Ishikawa (cell line): ENCODE results near the gene TMPRSS13.

Source experiments
- CEBPB ChIP-seq: IDR thresholded peaks from 2 replicates; pipeline ENCODE4 v1.6.1; 2012
- CREB1 ChIP-seq: IDR thresholded peaks from 2 replicates; pipeline ENCODE4 v1.6.1; 2012; ENCODE audit warnings: low read depth
- EGR1 ChIP-seq: IDR thresholded peaks from 2 replicates; pipeline ENCODE4 v1.6.1; 2012
- EP300 ChIP-seq: IDR thresholded peaks from 2 replicates; pipeline ENCODE4 v1.6.1; 2012; ENCODE audit warnings: borderline replicate concordance
- FOXM1 ChIP-seq: IDR thresholded peaks from 2 replicates; pipeline ENCODE4 v1.6.1; 2012; ENCODE audit warnings: low read depth, borderline replicate concordance
- NFIC ChIP-seq: IDR thresholded peaks from 2 replicates; pipeline ENCODE4 v1.6.1; 2012
- RAD21 ChIP-seq: IDR thresholded peaks from 2 replicates; pipeline ENCODE4 v1.6.1; 2012; ENCODE audit warnings: low read depth
- TAF1 ChIP-seq: IDR thresholded peaks from 2 replicates; pipeline ENCODE4 v1.6.1; 2012; ENCODE audit warnings: low read depth, mild to moderate bottlenecking
- TCF12 ChIP-seq: IDR thresholded peaks from 2 replicates; pipeline ENCODE4 v1.6.1; 2012; ENCODE audit warnings: low read depth
- TEAD4 ChIP-seq: IDR thresholded peaks from 2 replicates; pipeline ENCODE4 v1.6.1; 2012
- YY1 ChIP-seq: IDR thresholded peaks from 2 replicates; pipeline ENCODE4 v1.6.1; 2012; ENCODE audit warnings: low read depth
- ZBTB7A ChIP-seq: IDR thresholded peaks from 2 replicates; pipeline ENCODE4 v1.6.1; 2012; ENCODE audit warnings: low read depth
- TF ChIP-seq, protein P1 (sequence below): IDR thresholded peaks from 2 replicates; pipeline ENCODE4 v1.6.1; 2012
- TF ChIP-seq, protein P2 (sequence below): IDR thresholded peaks from 2 replicates; pipeline ENCODE4 v1.6.1; 2012
- TF ChIP-seq, protein P3 (sequence below): IDR thresholded peaks from 2 replicates; pipeline ENCODE4 v1.6.1; 2012; ENCODE audit warnings: low read depth, mild to moderate bottlenecking

TMPRSS13 gene

DNA sequence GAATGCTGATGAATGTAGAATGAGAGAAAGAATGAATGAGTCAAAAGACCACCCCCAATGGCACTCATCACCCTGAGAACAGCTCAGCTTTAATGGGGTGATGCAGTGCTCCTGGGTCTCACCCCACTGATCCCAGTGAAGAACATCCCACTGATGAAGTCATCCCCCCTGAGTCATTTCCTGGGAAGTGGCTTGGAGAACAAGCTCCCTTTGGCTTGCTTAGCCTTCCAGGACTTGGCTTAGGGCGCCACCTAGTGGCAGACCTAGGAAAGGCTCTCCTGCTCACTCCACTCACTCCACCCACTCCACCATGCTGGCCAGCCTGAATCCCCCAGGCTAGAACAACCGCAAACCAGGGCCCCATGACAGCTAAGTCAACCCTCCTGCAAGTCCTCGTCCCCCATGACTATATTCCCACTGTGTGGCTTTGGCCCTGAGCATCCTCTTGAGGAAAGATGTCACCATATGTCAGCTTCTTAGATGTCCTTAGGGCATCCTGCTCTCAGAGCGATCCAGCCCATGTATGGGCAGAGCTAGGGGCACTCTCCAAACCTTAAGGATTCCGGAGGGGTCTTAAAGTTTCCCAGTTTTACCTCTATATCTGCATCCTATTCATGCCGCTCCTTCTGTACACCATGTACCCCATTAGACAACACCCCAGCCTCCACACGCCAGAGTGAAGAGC lies 17.8 kb upstream of the TMPRSS13 start:
- TF ChIP-seq RAD21, result peak; percentile 100
- TF ChIP-seq, protein P1, sequence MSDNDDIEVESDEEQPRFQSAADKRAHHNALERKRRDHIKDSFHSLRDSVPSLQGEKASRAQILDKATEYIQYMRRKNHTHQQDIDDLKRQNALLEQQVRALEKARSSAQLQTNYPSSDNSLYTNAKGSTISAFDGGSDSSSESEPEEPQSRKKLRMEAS, result no peak

DNA sequence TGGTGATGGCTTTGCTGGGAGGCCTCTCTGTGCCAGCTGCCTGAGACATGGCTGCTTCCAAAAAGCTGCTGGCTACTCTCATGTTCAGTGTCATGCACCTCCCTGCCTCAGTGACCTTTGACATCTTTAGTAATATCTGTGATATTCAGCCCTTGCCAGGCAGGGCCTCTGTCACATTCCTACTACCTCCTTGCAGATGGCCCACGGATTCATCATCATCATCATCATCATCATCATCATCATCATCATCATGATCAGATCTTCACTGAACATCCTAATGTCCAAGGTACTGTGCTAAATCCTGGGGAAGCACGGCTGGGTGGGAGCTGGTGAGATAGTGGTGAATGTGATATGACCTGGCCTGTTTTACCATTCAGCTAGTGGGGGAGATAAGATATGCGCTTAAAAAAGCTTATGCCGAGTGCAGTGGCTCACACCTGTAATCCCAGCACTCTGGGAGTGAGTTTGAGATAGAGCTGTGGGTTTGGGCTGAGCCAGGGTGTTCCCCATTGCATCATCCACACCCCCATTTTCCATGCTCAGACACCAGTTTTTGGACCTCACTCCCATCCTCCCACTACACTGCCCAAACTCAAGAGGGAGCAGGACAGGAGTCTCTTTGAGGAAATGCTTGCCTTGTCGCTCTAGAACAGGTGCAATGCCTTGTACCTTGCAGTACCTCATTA lies 17.1 kb upstream of the TMPRSS13 start:
- TF ChIP-seq CEBPB (no peak), NFIC (no peak), TAF1 (no peak), EGR1 (no peak), FOXM1 (no peak), ZBTB7A (no peak), CREB1 (no peak), TCF12 (no peak), YY1 (no peak), RAD21 (no peak), EP300 (no peak), TEAD4 (no peak)
- TF ChIP-seq, protein P2, sequence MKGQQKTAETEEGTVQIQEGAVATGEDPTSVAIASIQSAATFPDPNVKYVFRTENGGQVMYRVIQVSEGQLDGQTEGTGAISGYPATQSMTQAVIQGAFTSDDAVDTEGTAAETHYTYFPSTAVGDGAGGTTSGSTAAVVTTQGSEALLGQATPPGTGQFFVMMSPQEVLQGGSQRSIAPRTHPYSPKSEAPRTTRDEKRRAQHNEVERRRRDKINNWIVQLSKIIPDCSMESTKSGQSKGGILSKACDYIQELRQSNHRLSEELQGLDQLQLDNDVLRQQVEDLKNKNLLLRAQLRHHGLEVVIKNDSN, result no peak
- TF ChIP-seq, protein P1, result no peak
- TF ChIP-seq, protein P3, sequence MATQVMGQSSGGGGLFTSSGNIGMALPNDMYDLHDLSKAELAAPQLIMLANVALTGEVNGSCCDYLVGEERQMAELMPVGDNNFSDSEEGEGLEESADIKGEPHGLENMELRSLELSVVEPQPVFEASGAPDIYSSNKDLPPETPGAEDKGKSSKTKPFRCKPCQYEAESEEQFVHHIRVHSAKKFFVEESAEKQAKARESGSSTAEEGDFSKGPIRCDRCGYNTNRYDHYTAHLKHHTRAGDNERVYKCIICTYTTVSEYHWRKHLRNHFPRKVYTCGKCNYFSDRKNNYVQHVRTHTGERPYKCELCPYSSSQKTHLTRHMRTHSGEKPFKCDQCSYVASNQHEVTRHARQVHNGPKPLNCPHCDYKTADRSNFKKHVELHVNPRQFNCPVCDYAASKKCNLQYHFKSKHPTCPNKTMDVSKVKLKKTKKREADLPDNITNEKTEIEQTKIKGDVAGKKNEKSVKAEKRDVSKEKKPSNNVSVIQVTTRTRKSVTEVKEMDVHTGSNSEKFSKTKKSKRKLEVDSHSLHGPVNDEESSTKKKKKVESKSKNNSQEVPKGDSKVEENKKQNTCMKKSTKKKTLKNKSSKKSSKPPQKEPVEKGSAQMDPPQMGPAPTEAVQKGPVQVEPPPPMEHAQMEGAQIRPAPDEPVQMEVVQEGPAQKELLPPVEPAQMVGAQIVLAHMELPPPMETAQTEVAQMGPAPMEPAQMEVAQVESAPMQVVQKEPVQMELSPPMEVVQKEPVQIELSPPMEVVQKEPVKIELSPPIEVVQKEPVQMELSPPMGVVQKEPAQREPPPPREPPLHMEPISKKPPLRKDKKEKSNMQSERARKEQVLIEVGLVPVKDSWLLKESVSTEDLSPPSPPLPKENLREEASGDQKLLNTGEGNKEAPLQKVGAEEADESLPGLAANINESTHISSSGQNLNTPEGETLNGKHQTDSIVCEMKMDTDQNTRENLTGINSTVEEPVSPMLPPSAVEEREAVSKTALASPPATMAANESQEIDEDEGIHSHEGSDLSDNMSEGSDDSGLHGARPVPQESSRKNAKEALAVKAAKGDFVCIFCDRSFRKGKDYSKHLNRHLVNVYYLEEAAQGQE, result no peak

DNA sequence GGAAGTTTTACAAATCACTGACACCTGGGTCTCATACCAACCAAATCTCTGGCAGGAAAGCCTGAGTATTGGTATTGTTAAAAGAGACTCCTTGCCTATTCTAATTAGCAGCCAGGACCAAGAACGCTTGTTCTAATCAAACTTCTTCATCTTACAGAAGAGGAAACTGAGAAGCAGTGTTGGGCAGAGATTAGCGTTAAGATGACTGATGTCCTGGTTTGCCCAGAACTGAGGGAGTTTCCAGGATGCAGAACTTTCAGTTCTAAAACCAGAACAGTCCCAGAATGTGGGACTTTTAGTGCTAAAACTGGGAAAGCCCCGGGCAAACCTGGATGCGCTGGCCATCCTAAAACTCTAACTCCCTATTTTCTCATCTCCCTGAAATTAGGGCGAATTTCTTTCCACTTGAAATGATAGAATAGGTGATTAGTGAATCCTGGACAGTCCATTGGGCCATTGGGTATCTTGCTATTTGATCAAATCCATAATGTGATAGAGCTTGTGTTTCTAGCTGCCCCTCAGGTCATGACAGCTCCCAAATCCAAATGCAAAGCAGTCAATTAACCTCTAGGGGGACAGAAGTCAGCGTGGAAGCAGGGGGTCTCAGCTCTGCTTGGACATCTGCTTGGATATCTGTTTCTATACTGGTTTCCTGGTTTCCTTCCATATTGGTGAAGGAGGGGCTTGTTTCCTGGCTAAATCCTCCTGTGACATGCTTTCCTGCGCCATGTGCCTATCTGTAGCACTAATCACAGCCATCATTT lies 16.0 kb upstream of the TMPRSS13 start:
- no peak for TF ChIP-seq TEAD4
- TF ChIP-seq, protein P3, result no peak

DNA sequence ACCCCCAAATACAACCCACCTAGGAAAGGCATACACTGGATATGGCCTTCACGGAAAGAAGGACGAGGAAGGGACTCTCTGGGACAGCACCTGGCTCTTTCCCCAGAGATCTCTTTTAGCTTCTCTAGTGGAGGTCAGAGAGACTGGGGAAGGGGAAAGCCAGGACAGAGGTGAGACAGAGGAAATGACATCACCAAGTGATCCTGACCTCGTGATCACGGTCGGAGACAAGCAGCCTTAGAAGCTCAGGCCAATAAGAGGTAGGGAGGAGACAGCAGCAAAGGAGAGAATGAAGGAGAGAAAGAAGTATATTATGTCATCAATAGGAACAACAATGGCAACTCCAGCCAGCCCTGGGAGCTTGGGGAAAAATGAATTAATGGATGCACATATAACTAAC lies 15.4 kb upstream of the TMPRSS13 start:
- TF ChIP-seq FOXM1, result no peak
- no peak for TF ChIP-seq CEBPB
- no peak for TF ChIP-seq EGR1
- TF ChIP-seq, protein P2, result no peak

DNA sequence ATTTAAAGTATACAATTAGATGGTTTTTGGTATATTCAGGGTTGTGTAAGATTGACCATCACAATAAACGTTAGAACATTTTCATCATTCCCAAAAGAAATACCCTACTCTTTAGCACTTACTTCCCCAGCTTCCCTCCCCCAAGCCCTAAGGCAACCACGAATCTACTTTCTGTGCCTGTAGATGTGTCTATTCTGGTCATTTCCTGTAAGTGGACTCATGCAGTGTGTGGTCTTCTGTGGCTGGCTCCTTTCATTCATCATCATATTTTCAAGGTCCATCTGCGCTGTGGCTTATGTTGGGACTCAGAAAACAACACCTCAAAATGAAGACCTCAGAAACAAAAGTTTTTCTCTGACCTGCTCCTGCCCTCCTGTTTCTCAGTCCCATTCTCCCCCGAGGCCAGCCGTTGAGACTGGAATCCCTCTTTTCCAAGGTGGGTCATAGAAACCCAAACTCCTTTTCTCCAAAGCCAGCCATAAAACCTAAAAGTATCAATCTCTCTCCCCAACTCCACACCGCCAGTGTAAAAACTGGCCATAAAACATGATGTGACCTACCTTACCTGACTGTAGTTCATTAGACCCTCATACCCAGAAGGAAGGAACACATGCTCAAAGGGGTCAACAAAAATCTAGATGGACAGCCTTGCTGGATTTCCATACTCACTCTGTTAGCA lies 12.9 kb upstream of the TMPRSS13 start:
- TF ChIP-seq TCF12 (no peak), CREB1 (no peak), EGR1 (no peak), TEAD4 (no peak), YY1 (no peak), CEBPB (no peak), EP300 (no peak), ZBTB7A (no peak), RAD21 (no peak), FOXM1 (no peak), TAF1 (no peak), NFIC (no peak)
- TF ChIP-seq, protein P1, result no peak
- TF ChIP-seq, protein P3, result no peak
- TF ChIP-seq, protein P2, result no peak
